Stimulated activated naive CD8-positive, alpha-beta T cell treated with anti-CD3 and anti-CD28 coated beads, Interleukin-15, Interleukin-2, amounts not matched to agents 100 U/mL and 50 U/mL, for 24 hours (primary cell): ENCODE data around the gene C12orf43.

Experiments used
- ATAC-seq: fragments of 150-1000 bp; cut with Tn5 transposase; one replicate; pipeline ENCODE4 v1.10.0; 2021
- DNase-seq: peaks from one replicate; pipeline ENCODE4 v3.0.0; 2021

C12orf43 gene

GRCh38 chr12:121030576-121031212 lies 14.4 kb upstream of the C12orf43 start:
- DNase-seq (no peak), ATAC-seq (no peak)

- no peak for ATAC-seq
- DNase-seq = no peak
These were observed 10.2 kb upstream of the C12orf43 start for GRCh38 chr12:121026274-121027045.

- ATAC-seq (no peak), DNase-seq (no peak)
These were observed 9.3 kb upstream of the C12orf43 start for GRCh38 chr12:121025442-121026226.

GRCh38 chr12:121023799-121024198 lies 7.5 kb upstream of the C12orf43 start:
- no peak for ATAC-seq
- DNase-seq = no peak

- ATAC-seq = no peak
- no peak for DNase-seq
These were observed 6.4 kb upstream of the C12orf43 start for GRCh38 chr12:121022713-121023112.

- DNase-seq (no peak), ATAC-seq (no peak)
These were observed 5.5 kb upstream of the C12orf43 start for GRCh38 chr12:121021754-121022153.

GRCh38 chr12:121018860-121019617 lies 2.8 kb upstream of the C12orf43 start:
- DNase-seq = no peak
- ATAC-seq = no peak

- DNase-seq = no peak
These were observed 1.7 kb upstream of the C12orf43 start for GRCh38 chr12:121017966-121018491.

GRCh38 chr12:121013715-121014114 lies 2.6 kb downstream of the C12orf43 start:
- DNase-seq (no peak), ATAC-seq (no peak)

More at GRCh38 chr12:121017966-121018491, 1.7 kb upstream of the C12orf43 start:
- ATAC-seq = no peak

- ATAC-seq = no peak
- no peak for DNase-seq
These were observed 4.5 kb downstream of the C12orf43 start for GRCh38 chr12:121011820-121012219.

- no peak for DNase-seq
- no peak for ATAC-seq
These were observed 5.4 kb downstream of the C12orf43 start for GRCh38 chr12:121010860-121011259.

GRCh38 chr12:121009741-121010140 lies 6.5 kb downstream of the C12orf43 start:
- ATAC-seq (no peak), DNase-seq (no peak)

- ATAC-seq (no peak), DNase-seq (no peak)
These were observed 7.8 kb downstream of the C12orf43 start for GRCh38 chr12:121008347-121009098.

GRCh38 chr12:121005346-121005815 lies 10.9 kb downstream of the C12orf43 start:
- ATAC-seq (peak; percentile 62), DNase-seq (peak; percentile 60)

- ATAC-seq (no peak), DNase-seq (no peak)
These were observed 12.0 kb downstream of the C12orf43 start for GRCh38 chr12:121004253-121004815.

- no peak for ATAC-seq
- DNase-seq = no peak
These were observed 12.6 kb downstream of the C12orf43 start for GRCh38 chr12:121003650-121004049.

- ATAC-seq (no peak), DNase-seq (no peak)
These were observed 14.3 kb downstream of the C12orf43 start for GRCh38 chr12:121001841-121002483.

- ATAC-seq (no peak), DNase-seq (no peak)
These were observed 15.2 kb downstream of the C12orf43 start for GRCh38 chr12:121001060-121001459.

GRCh38 chr12:121000530-121000929 lies 15.8 kb downstream of the C12orf43 start:
- DNase-seq (no peak), ATAC-seq (no peak)
